ENCODE results near the gene JARID2. TPM values are rescaled to one million over a fixed set of nuclear protein-coding genes. Genes with fewer than 3 reads are reported as not detected.

The JARID2 gene
- total and polyA plus RNA-seq, 9 of the 15 experiments (the other 6 are each of a cell fraction or from before 2014, with no cell fraction given), result 5.0 to 29.0 (median 15.6) TPM

- intact Hi-C loops (cut with micrococcal nuclease) (no loop called here), in situ Hi-C loops (cut with MboI) (no loop called here)
- Histone ChIP-seq H3K79me2 (ENCODE audit: control insufficient read depth, insufficient read depth, low read length) (peaks cover 99% of the 10 kb centered on the region), H4K20me1 (replicated peaks; ENCODE audit: control insufficient read depth, insufficient read depth, low read length) (peaks cover 8% of the 10 kb centered on the region), H3K27ac (ENCODE audit: extremely low read depth, low read depth, low read length) (no peak overlapping the region), H3K9me1 (ENCODE audit: control insufficient read depth, insufficient read depth, low read length) (no peaks in the 10 kb centered on the region), H3K9ac (ENCODE audit: insufficient read depth in 1 of 2, low read depth in 2 of 2, low read length in 2 of 2) (peak overlapping the region in 1 of 2 experiments; percentile 32; a peak in 1 of 4 replicates), H3K4me2 (ENCODE audit: insufficient read depth, low read length) (no peak overlapping the region), H3K27me3 (ENCODE audit: control insufficient read depth in 2 of 2, insufficient read depth in 2 of 2, low read length in 2 of 2) (no peaks in the 10 kb centered on the region), H3K36me3 (ENCODE audit: control insufficient read depth, insufficient read depth, low read length) (no peaks in the 10 kb centered on the region; the same call in 2 of the 3 replicates), H2AFZ (ENCODE audit: low read depth, low read length) (no peak overlapping the region), H3K9me3 (replicated peaks; ENCODE audit: control insufficient read depth, insufficient read depth, low read depth, low read length) (no peaks in the 10 kb centered on the region), H3K4me1 (replicated peaks in 1 of 2; ENCODE audit: control insufficient read depth in 2 of 2, insufficient read depth in 2 of 2, low read length in 2 of 2) (peaks cover 2 to 10% of the 10 kb centered on the region in 2 experiments; a peak in 3 of 5 replicates), H3K4me3 (no peak overlapping the region)
- TF ChIP-seq STAG1 (CRISPR knock-in tag; IDR thresholded peaks at IDR 0.05; ENCODE audit: borderline replicate concordance), result no peak
- TF ChIP-seq L3MBTL2 (IDR thresholded peaks at IDR 0.05), result 0 out of 2 replicates have a peak, but pooled peaks have one; percentile 16
- no TSS peak for BruUV-seq (replicated peaks)
- ATAC-seq (peak; percentile 36; the same call in 1 of the 3 replicates), DNase-seq (ENCODE audit: extremely low read depth in 1 of 4, low spot score in 3 of 4) (no peak), FAIRE-seq (no peak)
- ChIA-PET POLR2A (interaction anchor here (0.6 to 1.9 kb wide), 6 partner anchors 8 to 1864 kb away, joined by 3 to 7 read pairs (median 3); no protein-coding TSS in a partner anchor), CTCF (ENCODE audit: low intra/inter-chr PET ratio) (no interaction called here)
- WGBS (ENCODE audit: insufficient coverage, low coverage, missing lambda C conversion rate), result 64% methylated on average over 9 of the region's 9 CpGs
These were observed 72.3 kb downstream of the JARID2 start for GRCh38 chr6:15317934-15318902.

- CTCF ChIA-PET (ENCODE audit: low intra/inter-chr PET ratio), result interaction anchor here (0.6 kb wide), 1 partner anchor 178 kb away, joined by 3 read pairs; no protein-coding TSS in a partner anchor
- in situ Hi-C loops (cut with MboI) (no loop called here), intact Hi-C loops (cut with micrococcal nuclease) (loop anchor here (10.0 kb wide), 1 partner anchor 125 kb away; no protein-coding TSS in a partner anchor)
- Histone ChIP-seq H3K4me2 (ENCODE audit: insufficient read depth, low read length) (no peak overlapping the region), H3K79me2 (ENCODE audit: control insufficient read depth, insufficient read depth, low read length) (peaks cover 95% of the 10 kb centered on the region), H2AFZ (ENCODE audit: low read depth, low read length) (no peak overlapping the region), H4K20me1 (replicated peaks; ENCODE audit: control insufficient read depth, insufficient read depth, low read length) (no peaks in the 10 kb centered on the region; the same call in 1 of the 2 replicates), H3K27ac (ENCODE audit: extremely low read depth, low read depth, low read length) (no peak overlapping the region), H3K4me3 (no peak overlapping the region), H3K27me3 (ENCODE audit: control insufficient read depth in 2 of 2, insufficient read depth in 2 of 2, low read length in 2 of 2) (no peaks in the 10 kb centered on the region), H3K4me1 (replicated peaks in 1 of 2; ENCODE audit: control insufficient read depth in 2 of 2, insufficient read depth in 2 of 2, low read length in 2 of 2) (peaks cover 2 to 9% of the 10 kb centered on the region in 2 experiments; a peak in 2 of 5 replicates), H3K9me3 (replicated peaks; ENCODE audit: control insufficient read depth, insufficient read depth, low read depth, low read length) (no peaks in the 10 kb centered on the region), H3K9me1 (ENCODE audit: control insufficient read depth, insufficient read depth, low read length) (no peaks in the 10 kb centered on the region), H3K9ac (ENCODE audit: insufficient read depth in 1 of 2, low read depth in 2 of 2, low read length in 2 of 2) (no peak overlapping the region), H3K36me3 (ENCODE audit: control insufficient read depth, insufficient read depth, low read length) (no peaks in the 10 kb centered on the region; the same call in 2 of the 3 replicates)
- no TSS peak for BruUV-seq (replicated peaks)
- no peak for ATAC-seq
- no peak for DNase-seq (ENCODE audit: extremely low read depth in 1 of 4, low spot score in 3 of 4)
- 88% methylated on average over 3 of the region's 3 CpGs for WGBS (ENCODE audit: insufficient coverage, low coverage, missing lambda C conversion rate)
- FAIRE-seq, result no peak
- POLR2A ChIA-PET, result interaction anchor here (1.0 to 1.9 kb wide), 3 partner anchors 9 to 21 kb away, joined by 3 to 7 read pairs (median 4); no protein-coding TSS in a partner anchor
- TF ChIP-seq GABPB2 (CRISPR knock-in tag; conservative IDR thresholded peaks at IDR 0.05), result no peak
- TF ChIP-seq ZC3H4 (CRISPR knock-in tag; IDR thresholded peaks at IDR 0.05; ENCODE audit: borderline replicate concordance), result no peak
- TF ChIP-seq DNMT1 (IDR thresholded peaks at IDR 0.05), result no peak
- no peak for TF ChIP-seq MTF1 (CRISPR knock-in tag; IDR thresholded peaks at IDR 0.05; ENCODE audit: borderline replicate concordance)
- TF ChIP-seq FOXP1 (CRISPR knock-in tag; IDR thresholded peaks at IDR 0.05), result no peak
- TF ChIP-seq NEUROD1 (IDR thresholded peaks at IDR 0.05; ENCODE audit: borderline replicate concordance, low read depth, low read length, partially characterized antibody), result no peak
- no peak for TF ChIP-seq DMBX1 (CRISPR knock-in tag; IDR thresholded peaks at IDR 0.05; ENCODE audit: borderline replicate concordance)
- no peak for TF ChIP-seq CBX5 (IDR thresholded peaks at IDR 0.05; ENCODE audit: borderline replicate concordance, low read depth)
- TF ChIP-seq SAFB (IDR thresholded peaks at IDR 0.05; ENCODE audit: borderline replicate concordance, low read depth, low read length), result no peak
- TF ChIP-seq MCM7 (IDR thresholded peaks at IDR 0.05), result no peak
- no peak for TF ChIP-seq ZZZ3 (IDR thresholded peaks at IDR 0.05)
- TF ChIP-seq NR2F6 (CRISPR knock-in tag; IDR thresholded peaks at IDR 0.05), result no peak
- no peak for TF ChIP-seq EZH2 (IDR thresholded peaks at IDR 0.05; ENCODE audit: borderline replicate concordance, low read depth, low read length)
These were observed 73.8 kb downstream of the JARID2 start for GRCh38 chr6:15319677-15320076.

All from K562 (cell line).